Measurements from ENCODE around the gene AGER. TPM values are rescaled to one million over a fixed set of nuclear protein-coding genes. Genes with fewer than 3 reads are reported as not detected.

AGER gene
- total and polyA plus RNA-seq, 2 of the 4 experiments (the other 2 are of a cell fraction): 0.18 to 4.2 TPM

DNA sequence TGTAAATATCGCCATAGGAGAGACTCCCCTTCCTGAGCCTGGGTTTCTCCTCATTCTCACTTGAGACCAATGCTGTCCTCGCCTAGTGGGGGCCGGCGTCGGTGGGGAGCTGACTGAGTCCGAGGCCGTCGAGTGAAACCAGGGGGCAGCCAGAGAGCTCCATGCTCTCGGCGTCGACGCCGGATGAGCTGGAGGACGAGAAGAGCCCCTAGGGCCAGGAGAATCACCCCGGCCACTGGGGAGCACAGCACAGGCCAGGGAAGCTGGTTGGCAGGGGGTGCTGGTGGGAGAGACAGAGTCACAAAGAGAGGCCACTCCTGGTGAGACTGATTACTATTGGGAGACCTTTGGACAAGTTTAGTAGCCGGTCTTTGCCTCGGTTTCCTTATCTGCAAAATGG lies 14.8 kb upstream of the AGER start:
- Histone ChIP-seq H3K27me3 (ENCODE audit: control insufficient read depth, insufficient read depth, low read length) (peaks cover 7% of the 10 kb centered on the region; the same call in 1 of the 2 replicates), H2BK120ac (ENCODE audit: low read depth, low read length) (no peak overlapping the region), H3K23ac (ENCODE audit: low read depth, low read length) (no peak overlapping the region), H2AK9ac (replicated peaks; ENCODE audit: low read depth, low read length, poor library complexity) (no peak overlapping the region), H3K36me3 (ENCODE audit: control insufficient read depth, insufficient read depth, low read length) (no peaks in the 10 kb centered on the region), H2BK20ac (ENCODE audit: low read depth, low read length) (no peak overlapping the region), H2BK5ac (ENCODE audit: low read depth, low read length, poor library complexity, severe bottlenecking) (no peak overlapping the region), H3K79me1 (ENCODE audit: low read depth in 1 of 2, low read length in 2 of 2) (peaks cover 6 to 13% of the 10 kb centered on the region in 2 experiments), H3K9ac (ENCODE audit: low read depth, low read length) (no peak overlapping the region), H4K8ac (ENCODE audit: low read depth in 2 of 2, low read length in 2 of 2) (no peak overlapping the region), H3K18ac (ENCODE audit: low read depth, low read length) (no peak overlapping the region), H3K9me1 (ENCODE audit: insufficient read depth, low read length) (peaks cover 13% of the 10 kb centered on the region), H4K20me1 (ENCODE audit: insufficient read depth, low read length) (no peaks in the 10 kb centered on the region), H4K91ac (ENCODE audit: insufficient read depth, low read depth, low read length) (no peak overlapping the region), H2AK5ac (ENCODE audit: low read depth, low read length) (no peak overlapping the region), H3K9me3 (ENCODE audit: control insufficient read depth, insufficient read depth, low read length) (no peaks in the 10 kb centered on the region), H3K27ac (ENCODE audit: insufficient read depth, low read length) (no peak overlapping the region), H3K14ac (replicated peaks; ENCODE audit: low read depth, low read length) (no peak overlapping the region), H3K4ac (ENCODE audit: low read depth, low read length) (no peak overlapping the region), H3K4me2 (ENCODE audit: low read depth, low read length) (no peak overlapping the region), H3K56ac (ENCODE audit: extremely low read depth, insufficient read depth, low read length) (no peak overlapping the region), H2AFZ (replicated peaks; ENCODE audit: low read length, poor library complexity) (no peak overlapping the region), H3K4me3 (ENCODE audit: insufficient read depth, low read depth, low read length) (no peak overlapping the region), H3K4me1 (ENCODE audit: control insufficient read depth, insufficient read depth, low read length) (peaks cover 3% of the 10 kb centered on the region; the same call in 1 of the 2 replicates), H4K5ac (ENCODE audit: low read depth, low read length) (no peak overlapping the region), H2BK15ac (ENCODE audit: low read depth, low read length) (no peak overlapping the region)
- in situ Hi-C loops (cut with MboI; ENCODE audit: low sequenced_read_pairs): loop anchor here (25.0 kb wide), 1 partner anchor 763 kb away; the partner anchor contains the start of genes BRD2 and HLA-DMA
- POLR2A ChIA-PET (ENCODE audit: unreplicated experiment): no interaction called here
- WGBS, 2 experiments (ENCODE audit: extremely low coverage in 2 of 2, insufficient read length in 1 of 2): 97% methylated on average over 7 of the region's 17 CpGs; no CpG with 5 or more reads in 1 of the 2 experiments
- DNase-seq: no peak
- BruUV-seq (replicated peaks): no TSS peak
- ATAC-seq (ENCODE audit: low read depth): no peak
- dilution Hi-C loops (cut with HindIII; ENCODE audit: low sequenced_read_pairs, unreplicated experiment): no loop called here
- intact Hi-C loops (cut with micrococcal nuclease): loop anchor here (1.0 kb wide), 1 partner anchor 52 kb away; no protein-coding TSS in a partner anchor
- TF ChIP-seq CEBPB (IDR thresholded peaks at IDR 0.05; ENCODE audit: low read depth, low read length) (no peak), POLR2A (IDR thresholded peaks at IDR 0.05; ENCODE audit: low read depth, low read length) (no peak), FOS (IDR thresholded peaks at IDR 0.05; ENCODE audit: low read depth, low read length) (no peak), RFX5 (IDR thresholded peaks at IDR 0.05; ENCODE audit: low read depth, low read length) (no peak), MXI1 (IDR thresholded peaks at IDR 0.05; ENCODE audit: borderline replicate concordance, low read depth, low read length) (no peak), SMC3 (IDR thresholded peaks at IDR 0.05; ENCODE audit: low read depth, low read length) (no peak), MAFK (IDR thresholded peaks at IDR 0.05; ENCODE audit: low read depth, low read length) (no peak), RCOR1 (IDR thresholded peaks at IDR 0.05; ENCODE audit: insufficient replicate concordance, low read length) (no peak), NFE2L2 (IDR thresholded peaks at IDR 0.05; ENCODE audit: low read depth, low read length) (no peak), CHD1 (IDR thresholded peaks at IDR 0.05; ENCODE audit: low read depth, low read length) (no peak), MAZ (IDR thresholded peaks at IDR 0.05; ENCODE audit: borderline replicate concordance, low read depth, low read length) (no peak), RAD21 (IDR thresholded peaks at IDR 0.05; ENCODE audit: low read length) (no peak), BHLHE40 (IDR thresholded peaks at IDR 0.05; ENCODE audit: low read depth, low read length) (no peak)
- TF ChIP-seq, protein P1, sequence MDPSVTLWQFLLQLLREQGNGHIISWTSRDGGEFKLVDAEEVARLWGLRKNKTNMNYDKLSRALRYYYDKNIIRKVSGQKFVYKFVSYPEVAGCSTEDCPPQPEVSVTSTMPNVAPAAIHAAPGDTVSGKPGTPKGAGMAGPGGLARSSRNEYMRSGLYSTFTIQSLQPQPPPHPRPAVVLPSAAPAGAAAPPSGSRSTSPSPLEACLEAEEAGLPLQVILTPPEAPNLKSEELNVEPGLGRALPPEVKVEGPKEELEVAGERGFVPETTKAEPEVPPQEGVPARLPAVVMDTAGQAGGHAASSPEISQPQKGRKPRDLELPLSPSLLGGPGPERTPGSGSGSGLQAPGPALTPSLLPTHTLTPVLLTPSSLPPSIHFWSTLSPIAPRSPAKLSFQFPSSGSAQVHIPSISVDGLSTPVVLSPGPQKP (IDR thresholded peaks at IDR 0.05; ENCODE audit: borderline replicate concordance, low read depth, low read length): no peak
- CTCF ChIA-PET: no interaction called here

All from IMR-90 (cell line).